ENCODE measurements around the gene ISYNA1. TPM values are rescaled to one million over a fixed set of nuclear protein-coding genes. Genes with fewer than 3 reads are reported as not detected.

ISYNA1 gene
- total RNA-seq, 4 donors from 2014 or later: 5.3 to 26.4 (median 14.0) TPM

DNA sequence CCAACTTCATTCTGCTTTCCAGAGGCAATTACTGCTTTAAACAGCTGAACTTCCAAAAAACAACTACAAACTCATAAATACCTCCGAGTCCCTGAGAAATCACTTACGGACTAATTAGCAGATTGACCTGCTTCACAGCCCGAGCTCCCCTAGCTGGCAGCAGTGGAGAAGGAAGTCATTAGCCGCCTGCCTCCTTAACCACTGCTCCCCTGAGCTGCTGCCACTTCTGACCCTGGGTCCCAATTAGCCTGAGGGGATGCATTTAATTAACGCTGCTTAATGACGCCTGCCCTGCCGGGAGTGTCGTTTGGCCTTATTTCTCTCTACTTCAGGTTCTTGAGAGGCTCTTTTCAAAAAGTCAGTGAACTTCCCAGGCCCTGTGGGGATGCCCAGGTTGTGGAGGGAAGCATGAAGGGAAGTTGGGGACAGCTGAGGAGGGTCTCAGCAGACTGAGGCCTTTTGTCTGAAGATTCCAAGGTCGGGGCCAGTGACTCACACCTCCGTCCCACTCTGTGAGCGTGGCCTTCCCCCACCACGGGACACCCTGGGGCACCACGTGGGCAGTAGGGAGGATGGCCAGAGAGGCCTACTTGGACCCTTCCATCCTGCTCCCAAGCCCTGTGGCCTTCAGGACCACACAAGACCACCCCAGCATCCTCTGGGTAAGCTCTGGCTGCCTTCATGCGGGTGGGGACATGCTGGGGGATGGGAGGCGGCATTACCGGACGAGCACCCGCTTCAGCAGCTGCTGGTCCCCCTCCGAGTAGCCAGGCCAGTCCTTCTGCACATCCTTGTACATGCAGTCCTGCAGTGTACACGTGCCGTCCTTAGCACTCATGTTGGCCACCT lies 19.8 kb upstream of the ISYNA1 start:
- Histone ChIP-seq H3K36me3 (peaks cover 0 to 54% (median 0%) of the 10 kb centered on the region in 3 donors), H3K4me1 (peaks cover 0 to 25% (median 2%) of the 10 kb centered on the region in 4 donors), H3K9me3 (no peaks in the 10 kb centered on the region), H3K27me3 (no peaks in the 10 kb centered on the region), H3K27ac (peak overlapping the region in 3 of 4 donors; percentile 30 to 52 (median 42)), H3K4me3 (no peak overlapping the region)
- no peak for DNase-seq
- no peak for TF ChIP-seq POLR2A (IDR thresholded peaks at IDR 0.05)
- TF ChIP-seq, protein P1, sequence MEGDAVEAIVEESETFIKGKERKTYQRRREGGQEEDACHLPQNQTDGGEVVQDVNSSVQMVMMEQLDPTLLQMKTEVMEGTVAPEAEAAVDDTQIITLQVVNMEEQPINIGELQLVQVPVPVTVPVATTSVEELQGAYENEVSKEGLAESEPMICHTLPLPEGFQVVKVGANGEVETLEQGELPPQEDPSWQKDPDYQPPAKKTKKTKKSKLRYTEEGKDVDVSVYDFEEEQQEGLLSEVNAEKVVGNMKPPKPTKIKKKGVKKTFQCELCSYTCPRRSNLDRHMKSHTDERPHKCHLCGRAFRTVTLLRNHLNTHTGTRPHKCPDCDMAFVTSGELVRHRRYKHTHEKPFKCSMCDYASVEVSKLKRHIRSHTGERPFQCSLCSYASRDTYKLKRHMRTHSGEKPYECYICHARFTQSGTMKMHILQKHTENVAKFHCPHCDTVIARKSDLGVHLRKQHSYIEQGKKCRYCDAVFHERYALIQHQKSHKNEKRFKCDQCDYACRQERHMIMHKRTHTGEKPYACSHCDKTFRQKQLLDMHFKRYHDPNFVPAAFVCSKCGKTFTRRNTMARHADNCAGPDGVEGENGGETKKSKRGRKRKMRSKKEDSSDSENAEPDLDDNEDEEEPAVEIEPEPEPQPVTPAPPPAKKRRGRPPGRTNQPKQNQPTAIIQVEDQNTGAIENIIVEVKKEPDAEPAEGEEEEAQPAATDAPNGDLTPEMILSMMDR (IDR thresholded peaks at IDR 0.05): no peak

DNA sequence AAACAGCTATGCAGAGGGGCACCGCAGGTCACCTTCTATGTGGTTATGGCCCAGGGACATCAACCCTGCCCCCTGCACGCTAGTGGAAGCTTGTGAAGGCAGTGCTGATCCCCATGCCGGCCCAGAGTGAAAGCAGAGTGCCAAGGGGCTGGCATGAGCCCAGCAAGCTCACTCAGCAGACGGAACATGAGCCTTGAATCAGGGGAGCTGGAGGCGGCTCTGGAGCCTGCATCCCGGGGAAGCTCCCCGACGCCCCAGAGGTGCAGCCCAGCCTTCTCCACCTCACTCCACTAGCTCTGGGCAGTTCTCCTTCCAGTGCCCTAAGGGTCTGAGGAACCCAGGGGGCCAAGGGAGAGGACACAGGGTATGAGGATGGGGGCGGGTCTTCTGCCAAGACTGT lies 19.0 kb upstream of the ISYNA1 start:
- no peaks in the 10 kb centered on the region for H3K9me3 ChIP-seq
- DNase-seq: no peak
- peaks cover 0 to 25% (median 2%) of the 10 kb centered on the region in 4 donors for H3K4me1 ChIP-seq
- no peak overlapping the region for H3K4me3 ChIP-seq
- H3K27ac ChIP-seq: peak overlapping the region in 3 of 4 donors; percentile 30 to 52 (median 42)
- H3K36me3 ChIP-seq: peaks cover 0 to 62% (median 0%) of the 10 kb centered on the region in 3 donors
- no peaks in the 10 kb centered on the region for H3K27me3 ChIP-seq
- no peak for TF ChIP-seq POLR2A (IDR thresholded peaks at IDR 0.05)
- TF ChIP-seq, protein P1 (IDR thresholded peaks at IDR 0.05): no peak

DNA sequence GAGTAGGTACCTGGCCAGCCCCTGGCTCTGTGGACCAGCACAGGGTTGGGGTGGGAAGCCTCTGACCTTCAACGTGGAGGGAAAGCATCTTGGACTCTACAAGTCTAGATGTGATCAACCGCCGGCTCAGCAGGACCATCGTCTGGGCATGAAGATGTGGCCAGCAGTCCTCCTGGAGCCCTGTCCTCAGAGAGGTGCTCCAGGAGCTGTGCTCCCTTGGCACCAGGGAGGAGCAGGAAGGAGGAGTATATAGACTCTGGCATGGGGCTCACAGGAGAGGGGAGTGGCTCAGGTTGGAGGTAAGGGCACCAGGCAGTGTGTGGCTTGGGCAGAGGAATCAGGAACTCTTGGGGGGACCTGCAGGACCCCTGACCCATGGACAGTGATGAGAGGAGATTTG lies 18.3 kb upstream of the ISYNA1 start:
- peak overlapping the region in 1 of 4 donors; percentile 42 for H3K27ac ChIP-seq
- TF ChIP-seq, protein P1 (IDR thresholded peaks at IDR 0.05): no peak
- no peak for TF ChIP-seq POLR2A (IDR thresholded peaks at IDR 0.05)
- DNase-seq: no peak
- H3K9me3 ChIP-seq: no peaks in the 10 kb centered on the region
- H3K27me3 ChIP-seq: no peaks in the 10 kb centered on the region
- H3K4me3 ChIP-seq: no peak overlapping the region
- H3K4me1 ChIP-seq: peaks cover 0 to 24% (median 2%) of the 10 kb centered on the region in 4 donors
- H3K36me3 ChIP-seq: peaks cover 0 to 63% (median 0%) of the 10 kb centered on the region in 3 donors

DNA sequence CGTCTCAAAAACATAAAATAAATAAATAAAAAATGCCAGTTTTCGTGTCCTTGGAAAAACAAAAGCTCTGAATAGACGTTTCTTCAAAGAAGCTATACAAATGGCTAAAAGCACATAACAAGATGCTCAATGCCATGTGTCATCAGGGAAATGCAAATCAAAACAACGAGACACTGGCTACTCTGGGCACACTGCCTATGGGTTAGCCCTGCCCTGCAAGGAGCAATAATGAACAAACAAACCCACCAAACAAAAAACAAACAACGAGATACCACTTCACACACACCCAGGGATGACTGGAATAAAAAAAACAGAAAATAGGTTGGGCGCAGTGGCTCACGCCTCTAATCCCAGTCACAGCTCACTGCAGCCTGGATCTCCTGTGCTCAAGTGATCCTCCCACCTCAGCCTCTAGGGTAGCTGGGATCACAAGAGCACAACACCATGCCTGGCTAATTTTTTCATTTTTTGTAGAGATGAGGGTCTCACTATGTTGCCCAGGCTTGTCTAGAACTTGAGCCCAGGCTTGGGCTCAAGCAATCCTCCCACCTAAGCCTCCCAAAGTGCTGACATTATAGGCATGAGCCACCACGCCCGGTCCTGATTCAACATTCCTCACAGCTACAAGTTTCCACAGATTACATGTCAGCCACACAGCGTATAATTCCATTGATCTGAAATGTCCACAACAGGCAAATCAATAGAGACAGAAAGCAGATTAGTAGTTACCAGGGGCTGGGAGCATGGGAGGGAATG lies 15.5 kb upstream of the ISYNA1 start:
- TF ChIP-seq, protein P1 (IDR thresholded peaks at IDR 0.05): no peak
- TF ChIP-seq POLR2A (IDR thresholded peaks at IDR 0.05): no peak

DNA sequence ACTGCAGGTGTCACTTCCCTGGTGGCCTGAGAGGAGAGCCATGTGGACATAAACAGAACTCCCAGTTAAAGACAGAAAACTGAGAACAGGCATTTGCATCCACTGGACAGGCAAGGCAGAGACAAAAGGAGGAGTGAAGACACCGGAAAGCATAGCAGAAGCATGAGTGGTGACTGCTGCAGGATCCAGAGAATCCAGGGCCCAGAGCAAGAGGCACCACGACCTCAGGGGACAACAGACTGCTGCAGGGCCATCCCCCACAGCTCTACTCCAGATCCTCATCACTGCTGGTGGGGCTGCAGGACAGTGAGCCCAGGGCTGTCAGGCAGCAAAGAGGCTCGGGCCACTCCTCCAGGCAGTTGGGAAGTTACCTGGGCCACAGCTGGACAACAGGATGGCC lies 14.5 kb upstream of the ISYNA1 start:
- TF ChIP-seq POLR2A (IDR thresholded peaks at IDR 0.05): no peak
- TF ChIP-seq, protein P1 (IDR thresholded peaks at IDR 0.05): no peak
- H3K4me3 ChIP-seq: no peak overlapping the region
- H3K27ac ChIP-seq: no peak overlapping the region
- no peaks in the 10 kb centered on the region for H3K9me3 ChIP-seq
- H3K36me3 ChIP-seq: peaks cover 0 to 68% (median 0%) of the 10 kb centered on the region in 3 donors
- H3K4me1 ChIP-seq: peaks cover 0 to 11% (median 0%) of the 10 kb centered on the region in 4 donors
- H3K27me3 ChIP-seq: no peaks in the 10 kb centered on the region
- no peak for DNase-seq

More for the DNA sequence above, 15.5 kb upstream of the ISYNA1 start:
- Histone ChIP-seq H3K27me3 (no peaks in the 10 kb centered on the region), H3K27ac (no peak overlapping the region), H3K4me3 (no peak overlapping the region), H3K4me1 (peaks cover 0 to 11% (median 0%) of the 10 kb centered on the region in 4 donors), H3K36me3 (peaks cover 0 to 73% (median 0%) of the 10 kb centered on the region in 3 donors), H3K9me3 (no peaks in the 10 kb centered on the region)
- DNase-seq: no peak

All from Peyer's patch (tissue), 4 donors.